CD4-positive, alpha-beta T cell treated with Interleukin-4 for 4 hours (primary cell): ENCODE data around the gene RGL3.
"Not testable (repeated sequence)": the region's sequence is repeated elsewhere in the genome, so short reads cannot be mapped to it uniquely, and the experiment has no call there.

Experiments
- DNase-seq: peaks from one replicate; pipeline ENCODE4 v3.0.0-alpha.2; 2020

RGL3 gene

DNA sequence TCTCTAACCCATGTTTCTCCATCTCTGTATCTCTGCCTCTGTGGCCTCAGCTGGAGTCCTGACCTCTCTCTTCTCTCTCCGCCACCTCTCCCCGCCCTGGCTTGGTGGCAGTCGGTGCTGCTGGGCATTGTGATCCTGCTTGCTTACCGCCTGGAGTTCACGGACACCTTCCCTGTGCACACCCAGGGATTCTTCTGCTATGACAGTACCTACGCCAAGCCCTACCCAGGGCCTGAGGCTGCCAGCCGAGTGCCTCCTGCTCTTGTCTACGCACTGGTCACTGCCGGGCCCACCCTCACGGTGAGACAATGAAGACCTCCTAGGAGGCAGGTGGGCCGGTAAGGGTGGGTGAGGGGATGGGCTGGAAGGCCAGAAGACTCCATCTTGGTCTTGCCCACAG is 59.7 kb downstream of the RGL3 start:
- no peak for DNase-seq

DNA sequence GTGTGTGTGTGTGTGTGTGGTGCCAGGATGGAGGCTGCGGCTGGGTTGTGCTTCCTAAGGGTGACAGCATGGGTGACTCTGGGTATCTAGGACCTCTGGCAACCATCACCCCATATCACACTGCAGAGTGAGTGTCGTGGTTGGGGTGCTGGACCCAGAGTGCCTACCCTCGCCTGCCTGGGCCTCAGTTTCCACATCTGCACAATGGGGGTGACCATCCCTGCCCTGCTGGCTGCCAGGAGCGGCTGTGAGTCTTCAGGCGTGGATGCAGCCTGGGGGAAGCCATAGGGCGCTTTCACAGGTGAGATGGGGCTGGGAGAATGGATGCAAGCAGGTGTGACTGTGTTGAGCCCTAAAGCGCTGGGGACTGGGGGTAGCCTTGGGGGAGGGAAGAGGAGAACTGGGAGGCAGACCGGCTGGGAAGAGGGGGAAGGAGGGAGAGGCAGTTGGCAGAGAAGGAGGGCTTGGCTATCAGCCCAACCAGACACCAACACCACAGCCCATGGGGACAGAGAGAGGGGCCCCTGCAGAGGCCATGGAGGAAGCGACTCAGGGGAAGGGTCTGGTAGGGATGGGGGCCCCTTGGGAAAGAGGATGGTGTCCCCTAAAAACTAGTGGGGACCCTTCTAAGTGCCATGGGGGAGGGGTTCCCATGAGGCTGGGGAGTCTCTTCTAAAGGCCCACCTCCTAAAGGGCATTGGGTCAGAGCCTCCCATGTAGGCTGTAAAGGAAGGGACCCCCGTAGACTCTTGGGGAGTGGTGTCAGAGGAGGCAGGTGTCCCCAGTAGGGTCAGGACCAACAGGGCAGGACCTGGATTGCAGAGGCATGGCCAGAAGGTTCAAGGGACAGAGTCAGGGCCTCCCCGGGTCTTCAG is 62.2 kb downstream of the RGL3 start:
- no peak for DNase-seq

DNA sequence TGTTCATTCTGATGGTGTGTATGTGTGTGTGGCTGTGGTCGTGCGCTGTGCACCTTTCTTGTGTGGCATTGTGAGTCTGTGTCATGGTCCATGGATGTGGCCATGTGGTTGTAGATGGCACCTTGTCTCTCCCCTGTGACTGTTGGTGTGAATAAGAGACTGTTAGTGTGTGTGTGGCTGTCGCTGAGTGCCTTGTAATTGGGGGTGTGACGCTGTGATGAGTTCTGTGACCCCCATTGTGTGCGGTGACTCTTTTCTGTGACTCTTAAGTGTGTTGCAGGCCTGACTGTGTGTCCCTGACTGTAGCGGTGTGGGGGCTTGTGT is 63.1 kb downstream of the RGL3 start:
- DNase-seq, result no peak

DNA sequence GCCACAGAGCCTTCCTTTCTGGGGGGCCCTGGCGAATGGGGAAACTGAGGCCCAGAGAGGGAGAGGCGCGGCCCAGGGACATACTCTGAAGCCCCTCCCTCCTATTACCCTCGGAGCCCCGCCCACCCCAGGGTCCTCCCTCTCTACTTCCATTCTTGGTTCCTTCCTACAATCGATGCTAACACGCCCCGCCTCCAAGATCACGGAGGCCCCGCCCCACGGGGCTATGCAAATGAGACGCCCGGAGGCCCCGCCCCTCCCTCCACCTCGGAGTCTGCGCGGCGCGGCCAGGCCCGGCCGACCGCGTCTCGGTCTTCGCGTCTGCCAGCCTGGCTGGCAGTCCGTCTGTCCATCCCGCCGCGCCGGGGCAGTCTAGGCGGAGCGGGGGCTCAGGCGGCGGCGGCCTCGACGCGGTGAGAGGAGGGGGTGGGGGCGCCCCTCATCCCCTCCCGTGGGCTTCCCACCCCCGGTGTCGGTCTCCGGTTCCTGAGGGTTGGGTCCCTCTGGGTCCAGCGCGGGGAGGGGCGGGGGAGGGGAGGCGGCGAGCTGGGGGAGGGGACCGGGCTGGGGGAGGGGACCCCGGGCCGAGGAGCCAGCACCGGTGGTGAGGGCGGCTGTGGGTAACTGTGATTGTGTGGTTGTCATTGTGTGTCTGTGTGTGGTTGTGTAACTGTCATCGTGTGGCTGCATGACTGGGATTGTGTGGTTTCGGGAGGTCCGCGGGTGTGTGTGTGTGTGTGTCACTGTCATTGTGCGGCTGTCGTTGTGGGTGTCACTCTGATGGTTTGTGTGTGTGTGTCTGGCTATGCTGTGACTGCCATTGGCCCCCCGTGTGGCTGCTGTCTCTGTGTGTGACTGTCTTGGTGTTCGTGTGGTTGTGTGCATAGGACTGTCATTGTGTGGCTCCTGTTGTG is 63.7 kb downstream of the RGL3 start, which contains the start of gene PLPPR2:
Gene PLPPR2, plus strand, starts transcription at position 273 of the 914 bp plus-strand sequence. CDS start 2,242 bp downstream, outside the sequence.
- DNase-seq, result peak; percentile 77

DNA sequence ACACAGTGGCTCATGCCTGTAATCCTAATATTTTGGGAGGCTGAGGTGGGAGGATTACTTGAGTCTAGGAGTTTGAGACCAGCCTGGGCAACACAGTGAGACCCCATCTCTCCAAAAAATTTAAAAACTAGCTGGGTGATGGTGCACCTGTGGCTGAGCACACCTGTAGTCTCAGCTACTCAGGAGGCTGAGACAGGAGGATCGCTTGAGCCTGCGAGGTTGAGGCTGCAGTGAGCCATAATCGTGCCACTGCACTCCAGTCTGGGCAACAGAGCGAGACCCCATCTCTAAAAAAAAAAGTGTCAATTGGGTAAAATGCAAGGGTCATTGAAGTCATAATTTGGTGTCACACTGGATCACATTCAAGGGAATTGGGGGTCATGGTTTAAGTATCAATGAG is 65.0 kb downstream of the RGL3 start:
- DNase-seq, result not testable (repeated sequence)

DNA sequence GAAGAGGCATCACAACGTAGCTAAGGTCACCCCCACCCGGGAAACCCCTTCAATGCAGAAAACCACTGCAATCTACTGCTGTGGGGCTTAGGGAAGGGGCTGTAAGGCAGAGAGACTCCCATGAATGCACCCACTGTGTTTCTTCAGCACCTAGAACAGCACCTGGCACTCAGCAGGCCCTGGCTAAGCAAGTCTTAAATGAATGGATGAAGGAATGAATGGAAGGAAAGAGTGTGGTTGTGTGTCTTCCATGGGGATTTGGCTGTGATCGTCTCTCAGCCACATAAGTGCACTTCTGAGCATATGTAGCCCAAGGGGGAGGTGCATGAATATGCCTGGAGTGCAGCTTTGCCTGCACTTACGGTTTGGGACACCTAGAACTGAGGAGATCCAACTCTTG is 69.9 kb downstream of the RGL3 start:
- DNase-seq, result no peak

DNA sequence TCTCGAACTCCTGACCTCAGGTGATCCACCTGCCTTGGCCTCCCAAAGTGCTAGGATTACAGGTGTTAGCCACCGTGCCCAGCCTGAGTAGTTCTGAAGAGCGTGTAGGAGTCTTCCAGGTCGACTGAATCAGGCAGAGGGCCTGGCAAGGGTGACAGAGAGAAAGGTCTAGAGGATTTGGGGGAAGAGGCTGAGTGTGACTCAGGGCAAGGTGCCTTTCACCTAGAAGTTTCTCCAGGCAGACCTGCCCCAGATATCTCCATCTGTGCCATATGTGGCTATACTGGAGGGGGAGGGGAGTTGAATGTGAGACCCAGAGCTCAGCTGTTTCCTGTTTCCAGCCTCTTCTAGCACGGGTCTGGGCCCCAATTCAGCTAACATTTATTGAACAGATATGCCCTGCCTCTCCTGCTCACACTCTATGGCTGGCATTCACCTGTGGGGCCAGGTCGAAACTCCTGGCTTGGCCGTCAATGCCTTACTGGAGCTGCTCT is 71.5 kb downstream of the RGL3 start:
- DNase-seq, result no peak

DNA sequence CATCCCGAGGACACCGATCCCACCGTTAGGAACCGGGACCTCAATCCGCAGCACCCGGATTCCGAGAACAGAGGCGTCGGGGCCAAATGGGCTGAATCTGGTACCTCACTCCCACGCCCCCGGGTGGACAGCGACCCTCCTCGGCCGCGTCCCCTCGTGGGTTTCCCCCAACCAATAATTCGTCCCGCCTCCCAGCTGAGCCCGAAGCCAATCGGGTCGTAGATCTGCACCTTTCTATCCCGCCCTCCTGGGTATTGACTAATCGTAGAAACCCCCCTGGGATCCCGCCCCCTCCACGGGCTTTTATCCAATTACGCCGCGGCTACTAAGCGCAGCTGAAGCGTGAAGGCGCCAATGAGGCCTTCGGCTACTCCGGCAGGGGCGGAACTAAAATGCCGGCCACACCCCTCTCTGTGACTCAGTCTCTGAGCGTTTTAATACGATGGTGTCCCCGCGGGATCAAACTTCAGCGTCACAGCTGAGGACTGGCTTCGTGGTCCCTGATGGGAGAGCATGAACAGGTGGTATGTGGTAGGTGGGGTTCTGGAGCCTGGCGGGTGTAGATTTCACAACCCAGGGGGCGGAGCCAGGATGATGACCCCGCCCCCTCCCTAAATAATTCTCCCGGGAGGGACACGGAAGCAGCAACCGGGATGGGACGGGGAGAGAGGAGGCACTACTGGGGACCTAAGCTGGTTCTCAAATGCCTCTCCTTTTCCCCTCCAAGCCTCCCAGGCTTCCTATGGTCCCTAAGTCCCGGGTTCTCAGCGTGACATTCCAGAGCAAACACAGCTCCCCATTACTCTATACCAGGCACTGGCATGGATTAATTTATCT is 72.8 kb downstream of the RGL3 start, which contains the start of the genes CCDC159 and TMEM205:
Gene CCDC159, plus strand, starts transcription at position 416 of the 837 bp plus-strand sequence. Its CDS starts 88 bp downstream, at position 504.
Gene TMEM205, minus strand, starts transcription at position 165 of the 837 bp plus-strand sequence. CDS start 649 bp downstream, outside the sequence.
- DNase-seq, result peak; percentile 99

DNA sequence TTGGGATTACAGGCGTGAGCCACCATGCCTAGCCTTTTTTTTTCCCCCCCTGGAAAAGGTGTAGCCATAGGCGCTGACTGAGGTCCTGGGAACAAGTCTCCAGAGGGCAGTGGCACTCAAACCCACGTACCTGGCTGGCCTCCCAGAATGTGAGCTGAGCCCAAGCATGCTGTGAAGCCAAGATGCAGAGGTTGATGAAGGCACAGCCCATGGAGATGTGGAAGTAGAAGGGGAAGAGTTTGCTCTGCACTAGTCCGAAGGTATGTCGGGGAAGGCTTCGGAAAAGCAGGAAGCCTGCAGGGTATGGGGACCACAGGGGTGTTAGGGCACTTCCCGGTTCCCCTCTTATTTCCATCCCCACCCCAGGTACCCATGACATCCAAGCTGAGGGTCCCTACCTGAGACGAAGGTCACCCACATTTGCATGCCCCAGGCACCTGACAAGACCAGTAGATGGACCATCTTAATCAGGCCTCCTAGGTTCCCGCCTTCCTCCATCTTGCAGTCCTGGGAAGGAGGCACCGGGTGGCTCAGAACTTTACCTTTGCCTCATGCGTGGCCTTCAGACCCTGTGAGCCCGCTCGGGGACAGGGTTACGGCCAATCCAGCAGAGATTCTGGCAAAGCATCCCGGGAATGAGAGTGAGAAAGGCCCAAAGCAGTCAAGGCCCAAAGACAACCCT is 73.9 kb downstream of the RGL3 start:
- no peak for DNase-seq
